Stimulated activated CD8-positive, alpha-beta memory T cell treated with anti-CD3 and anti-CD28 coated beads, Interleukin-4, amount 100 ng/mL, for 1 hour (primary cell): ENCODE measurements around the gene ME3.
"Not testable (repeated sequence)": the region's sequence is repeated elsewhere in the genome, so short reads cannot be mapped to it uniquely, and the experiment has no call there.

Experiments used
- DNase-seq, 2 donors: peaks; one replicate each; pipeline ENCODE4 v3.0.0-alpha.2; 2020; ENCODE audit warnings: low read depth in 2 of 2, low spot score in 1 of 2

The ME3 gene

DNA sequence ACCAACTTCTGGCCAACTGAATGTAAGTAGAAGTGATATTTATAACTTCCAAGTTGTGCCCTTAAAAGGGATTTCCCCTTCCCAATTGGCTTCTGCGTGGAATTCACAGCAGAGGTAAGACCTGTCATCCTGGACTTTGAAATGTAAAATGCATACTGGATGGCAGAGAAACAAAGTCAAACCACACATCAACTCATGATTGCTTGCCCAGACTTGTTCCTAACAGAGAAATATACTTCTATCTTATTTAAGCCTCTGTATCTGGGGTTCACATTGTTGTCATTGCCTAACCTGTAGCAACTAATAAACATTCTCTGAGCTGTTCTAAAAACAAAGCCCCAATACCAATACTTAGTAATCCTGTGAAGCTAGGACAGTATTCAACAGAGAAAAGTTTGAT, 6.2 kb downstream of the ME3 start:
- no peak for DNase-seq

DNA sequence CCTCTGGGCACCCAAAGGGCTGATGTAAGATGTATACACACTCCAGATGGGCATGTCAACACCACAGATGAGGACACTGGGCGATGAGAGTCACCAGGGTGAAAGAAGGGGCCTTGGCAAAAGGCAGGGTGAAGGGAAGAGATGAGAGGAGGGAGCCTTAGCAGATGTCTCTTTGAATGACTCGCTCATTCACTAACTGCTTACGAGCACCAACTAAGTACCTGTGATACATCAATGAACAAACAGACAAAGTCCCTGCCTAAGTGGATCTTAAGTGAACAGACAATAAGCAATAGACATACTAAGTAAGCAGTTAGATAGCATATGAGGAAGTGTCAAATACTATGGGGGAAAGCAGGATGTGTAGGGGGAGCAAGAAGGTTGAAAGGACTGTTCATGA, 7.5 kb downstream of the ME3 start:
- no peak for DNase-seq

DNA sequence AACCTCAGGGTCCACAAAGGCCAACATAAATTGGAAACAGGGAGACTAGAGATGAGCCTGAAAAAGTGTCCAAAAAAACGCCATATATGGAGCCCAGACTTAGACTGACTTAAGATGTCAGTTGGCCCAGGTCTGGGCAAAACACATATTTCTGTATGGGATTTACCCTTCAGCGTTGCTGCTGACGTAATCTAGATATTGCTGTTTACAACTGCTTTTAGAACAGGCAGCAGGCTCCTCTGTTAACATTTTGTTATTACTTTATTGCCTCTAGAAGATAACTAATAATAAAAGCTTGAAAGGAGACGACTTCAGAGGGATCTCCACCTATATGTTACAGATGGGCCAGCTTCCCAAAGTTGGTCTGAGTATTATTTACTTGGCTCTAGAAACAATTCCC, 8.7 kb downstream of the ME3 start:
- no peak for DNase-seq

DNA sequence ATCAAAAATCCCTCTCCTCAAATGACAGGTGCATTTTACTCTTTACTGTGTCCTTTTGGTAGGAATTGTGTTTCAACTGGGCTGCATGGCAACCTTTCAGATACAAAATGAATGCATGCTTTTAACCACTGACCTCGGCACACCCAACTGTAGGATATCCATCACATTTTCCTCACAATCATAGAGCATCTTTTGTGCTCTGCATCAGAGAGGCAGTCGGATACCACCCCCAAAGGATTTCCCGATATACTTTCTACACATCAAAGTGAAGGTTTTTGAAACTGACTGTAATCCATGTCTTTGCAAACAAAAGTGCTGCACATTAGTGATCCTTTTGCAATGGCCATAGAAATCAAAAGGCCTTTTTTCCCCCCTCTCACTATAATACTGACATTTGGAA, 9.1 kb downstream of the ME3 start:
- no peak for DNase-seq

DNA sequence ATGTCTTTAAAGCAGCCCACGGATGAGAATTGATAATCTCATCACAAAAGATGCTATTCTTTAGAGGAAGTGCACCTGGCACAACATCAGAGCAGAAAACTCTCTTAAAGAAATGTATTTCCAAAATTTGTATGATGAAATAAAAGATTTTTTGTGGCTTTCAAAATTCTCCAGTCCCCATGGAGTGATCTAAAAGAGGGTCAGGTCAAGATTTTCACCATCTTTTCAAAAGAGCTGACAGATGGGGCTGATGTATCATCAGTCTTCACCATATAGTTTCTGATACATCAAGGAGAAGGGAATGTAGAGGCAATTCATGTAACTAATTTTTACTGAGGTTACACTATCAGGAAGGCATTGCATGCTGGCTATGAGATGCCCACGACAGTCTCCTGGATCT, 11.7 kb downstream of the ME3 start:
- DNase-seq = no peak

DNA sequence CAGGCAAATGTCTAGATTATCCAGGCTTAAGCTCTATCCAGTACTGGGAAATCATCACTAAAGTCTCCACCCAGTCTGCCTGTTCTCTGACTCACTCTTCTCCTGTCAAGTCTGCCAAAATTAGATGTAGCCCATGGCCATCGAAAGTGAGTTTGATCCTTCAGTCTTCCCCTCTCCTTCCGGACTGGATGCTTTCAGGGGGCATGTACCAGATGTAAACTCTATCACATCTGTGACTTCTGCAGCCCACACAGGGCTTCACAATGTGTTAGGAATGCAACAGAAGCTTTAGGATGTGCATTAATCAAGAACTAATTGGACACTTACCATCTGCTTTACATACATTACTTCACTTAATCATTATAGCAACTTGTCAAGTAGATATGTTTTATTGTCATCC, 12.3 kb downstream of the ME3 start:
- DNase-seq = no peak

DNA sequence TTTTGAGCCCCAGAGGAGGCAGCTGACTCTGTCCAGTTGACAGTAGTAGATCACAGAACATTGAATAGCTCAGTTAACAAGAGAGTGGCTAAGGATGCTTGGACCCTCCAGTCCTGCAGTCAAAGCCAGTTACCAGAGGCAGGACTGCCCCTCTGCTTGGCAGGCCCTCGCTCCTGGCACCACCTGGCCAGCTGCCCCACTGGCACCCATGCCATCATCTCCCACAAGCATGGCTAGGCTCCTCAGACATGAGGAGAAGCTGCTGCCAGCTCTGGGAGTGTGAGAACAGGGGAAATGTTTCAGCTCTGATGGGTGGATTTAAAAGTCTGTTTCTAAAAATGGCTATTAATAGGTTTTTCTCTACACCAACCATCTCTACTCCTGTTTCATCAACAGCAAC, 13.9 kb downstream of the ME3 start:
- no peak for DNase-seq

DNA sequence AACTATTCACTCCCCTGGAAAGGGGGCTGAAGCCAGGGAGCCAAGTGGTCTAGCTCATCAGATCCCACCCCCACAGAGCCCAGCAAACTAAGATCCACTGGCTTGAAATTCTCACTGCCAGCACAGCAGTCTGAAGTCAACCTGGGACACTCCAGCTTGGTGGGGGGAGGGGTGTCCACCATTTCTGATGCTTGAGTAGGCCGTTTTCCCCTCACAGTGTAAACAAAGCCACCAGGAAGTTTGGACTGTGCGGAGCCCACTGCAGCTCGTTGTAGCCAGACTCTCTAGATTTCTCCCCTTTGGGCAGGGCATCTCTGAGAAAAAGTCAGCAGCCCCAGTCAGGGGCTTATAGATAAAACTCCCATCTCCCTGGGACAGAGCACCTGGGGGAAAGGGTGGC, 27.2 kb downstream of the ME3 start:
- DNase-seq = not testable (repeated sequence)

DNA sequence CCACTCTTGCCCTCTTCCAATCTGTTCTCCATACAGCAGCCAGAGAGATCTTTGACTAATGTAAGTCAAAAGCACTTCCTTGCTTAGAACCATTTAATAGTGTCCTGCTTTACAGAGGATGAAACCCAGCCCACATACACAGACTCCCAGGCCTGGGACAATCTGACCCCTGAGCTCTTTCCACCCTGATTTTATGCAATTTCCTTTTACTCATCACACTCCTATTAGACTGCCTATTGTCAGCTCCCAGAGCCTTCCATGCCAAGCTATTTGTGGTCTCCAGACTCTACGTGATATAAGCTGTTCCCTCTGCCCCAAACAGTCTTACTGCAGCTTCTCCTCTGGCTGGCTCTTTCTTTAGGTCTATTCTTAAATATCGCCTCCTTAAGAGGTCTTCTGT, 28.1 kb downstream of the ME3 start:
- no peak for DNase-seq

DNA sequence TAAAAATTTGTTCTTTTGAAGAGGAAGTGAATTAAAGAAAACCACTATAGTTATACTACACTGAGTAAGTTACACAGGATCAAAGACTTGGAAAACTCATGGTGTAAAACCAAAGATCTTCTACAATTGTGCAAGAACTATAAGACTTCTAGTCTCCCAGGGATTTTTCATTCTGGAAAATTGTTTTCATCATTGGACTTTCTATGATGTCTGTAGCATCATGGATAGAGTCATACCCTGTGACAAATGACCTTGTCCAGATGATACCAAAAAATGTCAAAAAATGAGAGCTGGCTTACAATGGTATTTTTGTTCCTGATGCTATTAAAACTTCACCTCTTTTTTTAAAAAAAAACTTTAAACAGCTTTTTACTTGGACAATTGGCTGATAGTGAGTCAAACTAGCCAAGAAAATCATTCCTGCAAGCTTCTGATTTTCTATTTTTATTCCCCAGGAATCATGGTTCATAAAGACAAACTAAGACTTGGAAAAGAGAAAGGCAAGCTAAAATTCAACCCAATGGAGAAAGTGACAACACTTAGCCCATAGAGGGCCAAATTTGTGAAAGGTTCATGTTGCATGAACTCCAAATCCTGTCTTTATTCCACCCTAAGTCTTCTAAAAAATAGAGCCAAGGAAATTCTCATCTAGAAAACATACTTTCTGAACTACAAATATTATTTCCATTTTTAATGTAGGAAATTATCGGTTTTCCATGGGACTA, 30.7 kb downstream of the ME3 start:
- no peak for DNase-seq

DNA sequence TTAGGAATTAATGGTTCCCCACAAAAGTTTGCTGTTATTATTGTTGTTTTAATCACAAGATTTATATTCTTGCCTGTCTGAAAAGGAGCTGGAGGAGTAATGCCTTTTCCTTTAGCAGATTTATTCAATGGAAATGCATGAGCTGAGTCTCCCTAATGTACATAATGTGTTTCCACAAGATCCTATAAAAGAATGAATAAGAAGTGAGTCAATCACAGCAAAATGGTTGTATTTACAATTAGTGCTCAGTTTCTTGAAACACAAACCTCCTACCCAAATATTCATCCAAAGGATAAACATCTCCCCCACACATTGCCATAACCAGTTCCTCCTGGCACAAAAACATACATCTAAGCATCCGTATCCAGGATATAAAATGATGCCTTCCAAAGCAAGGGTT, 33.3 kb downstream of the ME3 start:
- no peak for DNase-seq

DNA sequence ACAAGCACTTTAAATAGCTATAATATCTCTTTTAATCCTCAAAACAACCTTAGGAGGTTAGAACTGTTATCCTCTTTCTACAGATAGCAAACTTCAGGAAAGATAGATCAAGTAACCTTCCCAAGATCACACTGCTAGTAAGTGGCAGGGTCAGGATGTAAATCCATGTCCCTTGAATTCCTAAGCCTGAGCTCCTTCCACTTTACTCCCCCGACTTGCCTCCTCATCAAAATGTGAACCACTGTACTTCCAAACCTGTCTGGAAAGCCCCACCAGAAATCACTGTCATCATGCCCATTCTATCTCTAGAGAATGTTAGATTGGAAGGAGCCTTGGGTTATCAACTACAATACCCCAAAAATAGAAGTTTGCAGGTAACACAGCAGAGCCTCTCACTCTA, 33.7 kb downstream of the ME3 start:
- no peak for DNase-seq

DNA sequence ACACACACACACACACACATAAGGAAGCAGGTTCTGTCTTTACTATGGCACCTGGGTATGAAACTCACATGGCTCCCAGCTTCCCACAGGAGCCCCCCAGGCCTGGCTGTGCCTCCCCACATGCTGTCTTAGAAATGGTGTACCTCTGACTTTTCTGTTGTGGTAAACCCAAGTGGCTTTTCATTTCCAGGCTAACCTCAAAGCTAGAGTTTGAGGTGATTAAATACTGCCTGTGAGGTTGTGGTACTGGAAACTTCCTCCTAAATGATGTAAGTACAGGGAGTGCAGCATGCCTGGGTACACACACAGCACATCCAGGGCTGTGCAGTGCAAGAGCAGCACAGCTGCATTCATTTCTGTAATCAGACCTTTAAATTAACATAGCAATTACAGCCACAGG, 34.4 kb downstream of the ME3 start:
- no peak for DNase-seq

DNA sequence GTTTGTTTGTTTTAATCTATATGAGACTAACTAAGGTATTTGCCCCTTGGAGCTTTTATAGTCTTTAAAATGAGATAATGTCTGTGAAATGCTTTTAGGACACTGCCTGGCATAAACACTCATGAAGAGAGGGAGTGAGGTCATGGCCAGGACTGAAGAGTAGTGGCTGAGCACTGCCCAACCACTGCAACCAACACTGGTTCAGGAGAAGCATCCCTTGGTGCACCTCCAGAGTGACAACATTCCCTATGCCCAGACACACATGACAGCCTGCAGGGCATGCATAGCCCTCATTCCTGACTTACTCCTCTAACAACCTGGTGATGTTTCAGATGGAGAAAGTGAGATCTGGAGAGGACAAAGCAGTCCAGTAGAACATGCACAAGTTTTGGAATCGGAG, 36.1 kb downstream of the ME3 start:
- DNase-seq = no peak

DNA sequence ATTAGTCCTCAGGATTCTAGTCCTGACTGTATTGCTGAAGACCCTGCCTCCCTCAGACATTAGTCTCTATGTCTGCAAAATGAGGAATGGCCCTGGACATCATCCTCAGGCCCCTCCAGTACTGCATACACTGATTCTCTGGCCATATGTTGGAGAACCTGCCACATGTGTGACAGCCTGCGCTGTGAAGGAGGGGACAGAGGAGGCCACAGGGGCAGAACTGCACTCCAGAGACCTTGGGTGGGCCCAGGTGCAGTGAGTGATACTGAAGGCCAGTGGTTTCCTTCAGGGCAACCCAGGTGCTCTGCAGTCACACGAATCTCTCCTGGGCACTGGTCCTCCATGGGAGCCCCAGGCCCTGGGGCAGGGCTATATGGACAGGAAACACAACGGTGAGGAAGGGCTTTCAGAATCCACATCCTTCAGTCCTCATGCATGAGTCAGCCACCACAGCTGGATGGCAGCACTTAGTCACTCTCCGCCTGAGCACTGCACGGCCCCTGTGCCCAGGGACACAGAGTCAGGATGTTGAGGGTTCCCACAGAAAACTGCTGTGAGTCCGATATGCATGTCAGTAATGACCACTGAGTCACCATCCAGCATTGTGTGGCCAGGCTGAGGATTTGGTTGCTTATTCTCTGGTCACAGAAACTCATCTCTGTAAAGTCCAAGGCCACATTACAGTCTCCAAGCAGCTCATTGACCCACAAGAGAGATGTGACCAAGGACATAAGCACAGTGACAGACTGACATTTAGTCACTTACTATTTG, 39.7 kb downstream of the ME3 start:
- no peak for DNase-seq

DNA sequence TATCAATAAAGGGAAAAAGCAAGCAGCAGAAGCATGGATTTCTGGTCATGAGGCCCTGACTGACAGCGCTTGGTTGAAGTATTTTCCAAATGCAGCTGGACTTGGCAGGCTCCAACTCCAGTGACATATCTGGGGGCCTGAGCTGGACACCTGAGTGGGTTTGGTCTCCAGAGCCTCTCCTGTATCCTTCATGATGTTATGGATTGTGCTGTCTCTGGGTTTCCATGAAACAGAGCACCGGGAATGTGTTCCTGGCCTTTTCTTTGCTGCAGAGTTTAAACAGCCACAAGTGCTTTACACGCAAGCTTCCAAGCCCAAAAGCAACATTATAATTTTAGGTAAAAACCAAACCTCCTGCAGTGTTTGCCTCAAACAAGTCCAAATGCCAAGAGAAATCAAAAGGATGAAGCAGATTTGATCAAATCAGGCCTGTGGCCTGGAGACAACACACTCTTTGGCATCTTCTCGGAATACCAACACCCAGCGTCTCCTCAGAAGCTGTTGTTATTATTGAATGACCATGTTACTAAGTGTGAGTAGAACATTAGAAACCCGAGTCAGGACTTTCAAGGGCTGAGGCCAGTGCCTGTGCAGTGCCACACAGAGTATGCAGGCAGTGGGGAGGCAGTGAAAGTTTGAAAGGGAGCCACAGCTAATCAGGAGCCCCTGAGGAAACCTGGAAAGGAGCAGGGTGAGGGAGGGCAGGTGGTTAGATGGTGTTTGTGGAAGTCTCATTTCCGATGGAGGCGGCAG, 42.0 kb downstream of the ME3 start:
- no peak for DNase-seq

DNA sequence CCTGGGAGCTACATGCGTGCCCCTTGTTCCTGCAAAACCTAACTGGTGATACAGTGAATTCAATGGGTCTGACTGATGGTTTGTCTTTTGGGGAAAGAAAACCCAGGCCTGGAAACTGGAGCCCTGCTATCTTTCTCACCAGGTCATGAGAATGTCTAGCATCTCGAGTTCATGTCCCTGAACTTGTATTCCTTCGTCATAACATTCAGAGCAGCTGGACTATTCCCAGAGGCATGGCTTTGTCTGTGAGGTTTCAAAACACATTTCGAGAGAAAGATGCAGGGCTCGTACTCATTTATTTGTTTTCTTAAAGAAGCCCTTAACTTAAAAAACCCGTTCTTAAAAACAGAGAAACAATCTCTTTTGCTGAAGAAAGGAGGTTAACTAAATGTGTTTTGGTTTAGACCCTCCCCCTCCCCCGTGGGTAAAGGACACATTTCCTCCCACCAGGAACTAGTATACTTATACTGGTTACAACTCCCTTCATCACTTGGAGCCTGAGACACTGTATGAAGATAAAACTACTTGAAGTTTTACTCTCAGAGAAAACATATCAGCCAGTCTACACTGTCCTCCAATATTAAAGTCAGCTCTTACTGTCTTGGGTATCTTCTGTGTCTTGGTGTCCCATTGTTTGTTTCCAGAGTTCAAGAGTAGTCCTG, 43.2 kb downstream of the ME3 start:
- DNase-seq = no peak

DNA sequence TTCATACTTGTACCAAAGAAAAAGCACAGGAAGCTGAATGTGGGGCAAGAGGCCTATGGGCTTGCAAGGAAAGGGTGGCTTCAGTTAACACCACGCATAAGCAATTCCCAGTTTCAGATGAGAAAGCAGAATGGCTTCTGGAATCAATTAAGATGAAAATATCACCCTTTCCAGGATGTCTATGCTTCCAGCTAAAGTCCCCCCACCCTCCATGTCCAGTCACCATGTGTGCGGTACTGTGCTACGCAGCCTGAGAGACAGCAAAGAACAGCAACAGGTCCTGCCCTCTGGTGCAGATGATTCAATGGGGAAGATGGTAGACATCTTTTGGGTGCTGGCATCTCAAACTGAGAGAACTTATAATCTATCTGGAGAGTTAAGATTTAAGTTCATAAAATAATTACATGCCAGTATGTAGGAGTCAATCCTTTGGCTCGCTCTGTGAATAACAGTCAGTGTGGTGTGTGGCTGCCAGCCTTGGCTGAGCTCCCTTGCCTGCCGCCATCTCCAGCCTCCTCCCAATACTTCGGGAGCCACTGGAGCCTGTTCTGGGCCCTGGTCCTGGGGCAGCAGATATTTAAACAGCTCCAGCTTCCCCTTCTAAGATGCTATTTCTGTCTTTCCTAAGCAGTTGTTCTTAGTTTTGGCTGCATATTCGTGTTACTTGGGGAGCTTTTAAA, 44.5 kb downstream of the ME3 start:
- DNase-seq = no peak

DNA sequence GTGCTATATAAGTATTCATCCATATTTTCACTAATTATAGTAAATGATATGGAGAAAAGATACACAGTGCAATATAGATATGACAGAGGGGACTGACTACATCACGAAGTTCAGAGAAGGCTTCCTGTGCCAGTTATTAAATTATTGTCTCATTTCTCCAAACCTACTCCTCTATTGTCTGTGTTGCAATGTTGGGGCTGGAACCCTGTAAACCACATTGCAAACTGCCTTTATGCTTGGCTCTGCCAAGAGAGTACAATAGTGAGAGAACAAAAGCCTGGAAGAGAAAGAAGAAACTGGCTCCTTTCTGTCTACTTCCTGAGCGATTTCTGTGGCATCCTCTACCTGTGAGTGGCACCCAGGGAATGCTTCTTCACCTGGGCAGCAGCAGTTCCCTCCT, 46.4 kb downstream of the ME3 start:
- DNase-seq = no peak

DNA sequence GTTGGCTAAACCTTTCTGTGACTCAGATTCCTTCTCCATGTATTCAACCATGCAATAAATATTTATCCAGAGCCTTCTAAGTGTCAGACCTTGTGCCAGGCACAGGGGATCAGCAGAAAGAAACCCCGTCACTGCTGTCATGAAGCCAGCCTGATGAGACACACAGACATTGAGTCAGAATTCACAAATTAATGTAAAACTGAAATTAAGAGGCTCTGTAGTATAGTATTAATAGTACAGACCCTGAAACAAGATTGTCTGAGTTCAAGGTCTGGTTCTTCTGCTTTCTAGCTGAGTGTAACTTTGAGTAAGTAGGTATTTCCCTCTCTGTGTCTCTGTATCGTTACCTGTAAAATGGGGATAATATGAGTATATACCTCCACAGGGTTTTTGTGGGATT, 46.9 kb downstream of the ME3 start:
- DNase-seq = no peak

DNA sequence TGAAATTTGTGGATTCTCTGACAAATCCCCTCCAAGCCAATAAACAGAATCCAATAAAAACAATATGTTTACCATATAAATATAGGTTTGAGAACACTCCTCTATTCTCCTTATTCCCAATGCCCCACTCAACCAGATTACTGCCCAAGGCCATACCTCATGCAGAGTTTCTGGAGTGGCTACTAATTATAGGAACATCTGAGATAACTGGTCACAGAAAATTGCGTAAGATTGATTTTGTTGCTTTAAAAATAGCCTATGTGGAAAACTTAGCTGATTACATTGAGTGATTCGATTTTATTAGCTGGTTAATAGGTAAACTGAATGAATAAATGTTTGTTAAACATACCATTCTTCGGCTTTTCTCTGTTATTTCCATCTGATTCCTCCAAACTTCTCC, 48.0 kb downstream of the ME3 start:
- DNase-seq = no peak
